IPS-15b (cell line): Measurements from ENCODE around the gene ISYNA1.
"Not testable (repeated sequence)": the region's sequence is repeated elsewhere in the genome, so short reads cannot be mapped to it uniquely, and the experiment has no call there.

Experiments used
- H3K27me3 ChIP-seq: one replicate; pipeline ENCODE4 v1.6.1; 2013; ENCODE audit warnings: low read length; ENCODE audit not compliant: control insufficient read depth, insufficient read depth
- H3K36me3 ChIP-seq: one replicate; pipeline ENCODE4 v1.6.1; 2013; ENCODE audit warnings: low read length; ENCODE audit not compliant: control insufficient read depth, insufficient read depth
- H3K4me1 ChIP-seq: one replicate; pipeline ENCODE4 v1.6.1; 2013; ENCODE audit warnings: mild to moderate bottlenecking, low read length; ENCODE audit not compliant: control insufficient read depth, insufficient read depth
- H3K4me3 ChIP-seq: one replicate; pipeline ENCODE4 v1.5.1; 2013; ENCODE audit warnings: low read depth, low read length
- H3K9ac ChIP-seq: one replicate; pipeline ENCODE4 v1.6.1; 2013; ENCODE audit warnings: low read depth, mild to moderate bottlenecking, low read length
- H3K9me3 ChIP-seq: one replicate; pipeline ENCODE4 v1.6.1; 2013; ENCODE audit warnings: mild to moderate bottlenecking, low read length; ENCODE audit not compliant: control insufficient read depth, insufficient read depth

Gene ISYNA1

DNA sequence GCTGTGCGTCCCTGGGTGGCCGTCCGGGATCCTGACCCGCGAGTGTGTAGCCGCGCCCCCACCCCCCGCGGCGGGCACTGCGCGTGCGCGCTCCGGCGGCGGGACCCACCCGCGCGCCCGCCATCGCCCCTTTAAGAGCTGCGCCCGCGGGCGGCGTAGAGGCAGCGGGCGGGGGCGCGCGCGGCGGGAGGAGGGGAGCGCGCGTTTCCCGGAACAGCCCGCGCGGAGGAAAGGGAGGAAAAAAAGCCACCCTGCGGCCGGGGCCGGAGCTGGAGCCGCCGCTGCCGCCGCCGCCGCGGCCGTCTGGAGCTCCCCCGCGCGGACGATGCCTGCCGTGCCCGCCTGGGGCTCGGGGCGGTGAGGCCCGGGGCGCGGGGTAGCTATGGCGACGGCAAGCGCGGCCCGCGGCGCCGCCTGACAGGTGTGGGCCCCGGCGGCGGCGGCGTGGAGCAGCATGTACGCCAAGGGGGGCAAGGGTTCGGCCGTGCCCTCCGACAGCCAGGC, 18.7 kb downstream of the ISYNA1 start, which contains the start of gene SSBP4:
TSS of gene SSBP4 (plus strand) at position 204 of the 504 bp plus-strand sequence. CDS start at position 455, 251 bp downstream.
- peaks cover 12% of the 10 kb centered on the region for H3K4me1 ChIP-seq
- H3K36me3 ChIP-seq = no peaks in the 10 kb centered on the region
- no peaks in the 10 kb centered on the region for H3K9me3 ChIP-seq
- no peak within 1 kb of the TSS for H3K9ac ChIP-seq
- peaks cover 15% of the 10 kb centered on the region for H3K27me3 ChIP-seq
- H3K4me3 ChIP-seq = peak within 1 kb of the TSS; percentile 72

DNA sequence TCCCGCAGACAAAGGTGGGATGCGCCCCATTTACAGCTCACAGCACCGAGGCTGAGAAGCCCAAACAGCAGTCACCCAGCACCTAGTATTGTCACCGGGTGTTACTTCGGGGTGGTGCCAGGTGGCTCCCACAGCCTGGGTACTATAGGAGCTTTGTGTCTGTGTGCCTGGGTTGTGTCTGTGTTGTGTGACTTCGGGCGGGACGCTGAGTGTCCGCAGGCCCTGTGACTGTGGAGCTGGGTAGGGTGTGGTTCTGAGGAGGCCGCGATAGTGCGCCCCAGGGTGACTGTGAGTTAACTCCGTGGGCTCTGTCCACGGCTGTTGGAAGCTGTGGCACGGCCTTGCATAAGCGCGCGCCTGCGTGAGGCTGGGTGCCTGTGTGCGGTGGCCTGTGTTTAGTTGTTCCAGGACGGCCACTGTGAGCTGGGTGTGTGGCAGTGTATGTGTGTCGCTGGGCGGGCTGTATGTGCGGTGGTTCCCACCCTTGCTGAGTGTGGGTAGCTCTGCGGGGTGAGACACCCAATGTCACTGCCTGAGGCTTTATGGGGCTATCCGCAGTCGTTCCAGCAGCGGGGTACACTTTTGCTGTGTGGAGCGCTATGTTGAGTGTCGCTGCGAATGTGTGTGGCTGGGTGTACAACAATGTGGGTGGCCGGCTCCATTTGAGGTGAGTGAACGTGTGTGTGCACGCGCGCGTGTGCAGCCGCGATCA, 19.3 kb downstream of the ISYNA1 start:
- peaks cover 15% of the 10 kb centered on the region for H3K27me3 ChIP-seq
- H3K9me3 ChIP-seq = no peaks in the 10 kb centered on the region
- H3K36me3 ChIP-seq = no peaks in the 10 kb centered on the region
- peaks cover 9% of the 10 kb centered on the region for H3K4me1 ChIP-seq
- peak overlapping the region; percentile 72 for H3K4me3 ChIP-seq
- H3K9ac ChIP-seq = no peak overlapping the region

DNA sequence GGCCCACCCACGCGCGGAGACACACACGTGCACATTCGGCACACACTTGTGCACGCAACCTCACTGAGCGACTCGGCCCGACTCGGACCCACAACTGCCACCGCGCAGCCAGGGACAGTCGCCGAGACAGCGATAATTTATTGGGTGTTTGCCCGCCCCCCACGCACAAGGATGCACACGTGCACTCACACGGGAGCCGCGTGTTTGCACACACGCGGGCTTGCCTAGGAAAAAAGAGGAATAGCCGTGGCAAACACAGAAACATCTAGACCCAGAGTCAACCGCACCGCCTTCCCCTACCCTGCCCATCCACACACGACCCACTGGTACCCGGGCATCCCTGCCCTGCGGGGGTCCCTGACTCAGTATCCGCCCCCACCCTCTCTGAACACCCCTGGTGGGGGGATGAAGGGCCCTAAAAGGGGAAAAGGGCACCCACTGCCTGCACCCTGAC, 19.9 kb downstream of the ISYNA1 start:
- Histone ChIP-seq H3K9ac (no peak overlapping the region), H3K4me3 (peak overlapping the region; percentile 72), H3K9me3 (no peaks in the 10 kb centered on the region), H3K36me3 (no peaks in the 10 kb centered on the region), H3K4me1 (peaks cover 9% of the 10 kb centered on the region), H3K27me3 (peaks cover 15% of the 10 kb centered on the region)

DNA sequence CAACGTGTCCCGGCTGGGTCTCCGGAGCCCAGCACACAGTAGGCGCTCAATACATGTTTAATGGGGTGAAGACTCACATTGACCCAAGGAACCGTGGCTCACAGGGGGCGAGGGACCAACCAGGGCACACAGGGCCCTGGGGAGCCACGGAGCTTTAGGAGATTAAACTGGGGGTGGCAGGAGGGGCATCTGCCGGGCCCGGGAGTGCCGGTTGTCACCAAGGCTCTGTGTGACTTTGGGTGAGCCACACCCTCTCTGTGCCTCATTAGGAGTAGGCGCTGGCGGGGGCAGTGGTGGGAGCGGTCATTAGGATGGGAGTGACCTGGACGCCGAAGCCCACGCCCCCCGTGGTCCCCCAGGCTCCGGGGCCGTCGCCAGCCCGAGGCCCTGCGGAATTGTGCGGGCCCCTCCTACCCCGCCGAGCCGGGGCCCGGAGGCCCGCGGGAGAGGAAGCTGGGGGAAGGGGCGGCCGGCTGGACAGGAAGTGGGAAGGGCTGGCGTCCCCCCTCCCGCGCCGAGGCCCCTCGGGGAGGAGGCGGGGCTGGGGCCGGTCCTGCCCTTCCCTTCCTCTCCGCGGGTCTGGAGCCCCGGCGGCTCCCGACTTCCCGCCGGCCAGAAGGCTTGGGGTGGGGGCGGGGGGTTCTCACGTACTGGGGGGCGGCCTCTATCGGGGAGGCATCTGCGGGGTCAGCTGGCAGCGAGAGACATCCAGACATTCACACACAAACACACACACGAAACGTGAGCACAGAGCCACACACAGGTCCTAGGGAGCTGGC, 20.5 kb downstream of the ISYNA1 start:
- Histone ChIP-seq H3K27me3 (peaks cover 16% of the 10 kb centered on the region), H3K4me3 (peak overlapping the region; percentile 72), H3K36me3 (no peaks in the 10 kb centered on the region), H3K9ac (no peak overlapping the region), H3K4me1 (peaks cover 9% of the 10 kb centered on the region), H3K9me3 (no peaks in the 10 kb centered on the region)

DNA sequence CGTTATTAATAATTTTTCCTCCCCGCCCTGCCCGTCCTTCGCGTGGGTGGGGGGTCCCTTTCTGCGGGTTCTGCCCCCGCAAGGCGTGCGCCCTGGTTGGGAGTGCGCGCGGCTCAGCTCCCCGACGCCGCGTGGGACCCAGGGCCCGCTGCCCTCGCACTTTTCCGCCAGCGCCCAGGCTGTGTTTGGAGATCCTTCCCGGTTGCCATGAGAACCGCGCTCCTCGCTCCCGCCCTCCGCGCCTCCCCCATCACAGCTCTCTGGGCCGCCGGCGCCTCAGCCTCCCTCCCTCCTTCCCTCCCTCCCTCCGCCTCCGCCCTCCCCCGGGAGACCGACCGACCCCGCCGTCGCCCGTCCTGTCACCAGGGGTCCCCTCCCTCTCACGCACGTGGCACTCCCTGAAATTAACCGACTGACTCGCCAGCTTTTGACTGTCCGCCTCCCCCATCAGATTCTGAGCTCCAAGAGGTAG, 21.1 kb downstream of the ISYNA1 start:
- H3K27me3 ChIP-seq = peaks cover 17% of the 10 kb centered on the region
- H3K4me1 ChIP-seq = peaks cover 9% of the 10 kb centered on the region
- H3K9me3 ChIP-seq = no peaks in the 10 kb centered on the region
- peak overlapping the region; percentile 72 for H3K4me3 ChIP-seq
- H3K9ac ChIP-seq = no peak overlapping the region
- no peaks in the 10 kb centered on the region for H3K36me3 ChIP-seq

DNA sequence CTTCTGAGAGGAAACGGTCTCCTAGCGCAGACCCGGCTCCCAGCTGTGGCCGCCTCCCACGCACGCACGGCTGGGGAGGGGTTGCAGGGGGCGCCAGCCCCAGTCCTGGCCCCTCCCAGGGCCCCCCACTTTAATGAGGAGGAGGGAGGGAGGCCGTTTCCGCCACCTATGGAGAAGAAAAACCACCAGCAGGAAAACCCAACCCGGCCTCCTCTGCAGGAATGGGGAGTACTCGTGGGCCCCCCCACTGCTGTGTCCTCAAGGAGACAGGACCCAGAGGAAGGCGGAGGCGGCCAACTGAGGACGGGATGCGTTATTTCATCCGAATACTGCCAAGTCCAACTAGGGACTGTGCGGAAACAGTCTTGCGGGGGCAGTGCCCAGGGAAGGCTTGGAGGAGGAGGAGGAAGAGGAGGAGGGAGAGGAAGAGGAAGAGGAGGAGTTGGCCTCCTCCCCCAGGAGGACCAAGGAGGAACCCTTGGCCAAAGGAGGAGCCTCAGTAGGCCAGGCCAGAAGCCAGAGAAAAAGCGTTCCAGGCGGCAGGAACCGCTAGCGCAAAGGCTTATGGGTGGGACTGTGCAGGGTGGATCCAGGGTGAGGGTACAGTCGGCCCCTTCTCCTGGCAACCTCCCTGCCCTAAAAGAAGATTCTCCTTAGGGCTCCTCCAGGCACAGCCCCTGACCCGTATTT, 22.6 kb downstream of the ISYNA1 start:
- Histone ChIP-seq H3K9ac (no peak overlapping the region), H3K4me1 (peaks cover 9% of the 10 kb centered on the region), H3K27me3 (peaks cover 16% of the 10 kb centered on the region), H3K9me3 (no peaks in the 10 kb centered on the region), H3K4me3 (no peak overlapping the region), H3K36me3 (no peaks in the 10 kb centered on the region)

DNA sequence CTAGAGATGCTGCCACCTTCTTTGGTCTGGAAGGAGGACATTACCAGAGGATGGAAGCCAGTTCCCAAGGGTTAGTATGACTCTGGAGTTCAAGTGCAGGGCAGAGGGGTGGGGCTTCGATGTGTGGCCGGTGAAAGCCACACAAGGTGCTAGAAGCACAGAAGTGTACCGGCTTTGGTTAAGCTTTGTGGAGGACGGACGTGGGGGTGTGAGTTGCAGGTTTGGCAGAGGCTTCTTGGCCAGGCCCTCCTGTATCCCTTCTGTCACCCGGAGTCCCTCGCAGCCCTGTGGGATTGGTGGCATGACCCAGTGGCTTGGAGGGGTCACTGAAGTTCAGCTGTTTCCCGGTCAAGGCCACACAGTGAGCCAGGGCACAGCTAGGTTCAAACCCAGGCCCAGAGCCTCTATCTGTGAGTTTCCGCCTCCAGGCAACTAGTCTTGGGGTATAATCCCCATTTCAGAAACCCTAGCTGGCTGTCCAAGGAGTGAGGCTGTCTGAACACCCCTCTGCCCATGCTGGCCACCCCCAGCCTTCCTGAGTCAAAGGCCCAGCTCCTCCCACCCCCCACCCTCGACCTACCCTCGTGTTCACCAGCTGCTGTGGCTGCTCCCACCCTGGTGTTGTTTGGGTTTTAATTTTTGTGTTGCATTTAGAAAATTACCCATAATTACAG, 23.3 kb downstream of the ISYNA1 start:
- Histone ChIP-seq H3K9ac (no peak overlapping the region), H3K4me3 (no peak overlapping the region), H3K36me3 (no peaks in the 10 kb centered on the region), H3K27me3 (peaks cover 14% of the 10 kb centered on the region), H3K4me1 (peaks cover 9% of the 10 kb centered on the region), H3K9me3 (no peaks in the 10 kb centered on the region)

DNA sequence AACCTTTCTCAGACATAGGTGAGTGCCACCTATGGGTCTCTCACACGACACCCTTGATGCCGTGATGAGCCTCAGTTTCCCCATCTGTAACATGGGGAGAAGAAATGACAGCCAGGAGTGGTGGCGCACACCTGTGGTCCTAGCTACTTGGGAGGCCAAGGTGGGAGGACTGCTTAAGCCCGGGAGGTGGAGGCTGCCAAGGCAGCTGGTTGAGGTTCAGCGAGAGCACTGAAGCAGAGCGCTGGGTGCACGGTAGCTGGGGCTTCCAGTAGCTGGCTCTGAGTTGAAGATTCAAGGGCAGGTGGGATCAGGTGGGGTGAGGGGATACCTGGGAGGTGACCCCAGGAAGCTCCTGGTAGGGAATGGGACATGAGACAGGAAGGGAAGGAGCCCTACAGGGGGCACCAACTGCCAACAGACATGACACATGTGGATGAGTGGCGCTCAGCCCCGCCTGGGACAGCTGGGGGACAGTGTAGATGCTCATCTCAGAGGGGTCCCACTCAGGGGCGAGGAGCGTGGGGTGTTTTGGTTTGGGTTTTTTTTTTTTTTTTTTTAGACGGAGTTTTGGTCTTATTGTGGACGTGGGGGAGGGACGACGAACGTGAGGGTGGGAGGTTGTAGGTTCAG, 25.2 kb downstream of the ISYNA1 start:
- peaks cover 2% of the 10 kb centered on the region for H3K27me3 ChIP-seq
- no peaks in the 10 kb centered on the region for H3K9me3 ChIP-seq
- no peak overlapping the region for H3K9ac ChIP-seq
- H3K4me3 ChIP-seq = no peak overlapping the region
- H3K36me3 ChIP-seq = no peaks in the 10 kb centered on the region
- H3K4me1 ChIP-seq = peaks cover 7% of the 10 kb centered on the region

DNA sequence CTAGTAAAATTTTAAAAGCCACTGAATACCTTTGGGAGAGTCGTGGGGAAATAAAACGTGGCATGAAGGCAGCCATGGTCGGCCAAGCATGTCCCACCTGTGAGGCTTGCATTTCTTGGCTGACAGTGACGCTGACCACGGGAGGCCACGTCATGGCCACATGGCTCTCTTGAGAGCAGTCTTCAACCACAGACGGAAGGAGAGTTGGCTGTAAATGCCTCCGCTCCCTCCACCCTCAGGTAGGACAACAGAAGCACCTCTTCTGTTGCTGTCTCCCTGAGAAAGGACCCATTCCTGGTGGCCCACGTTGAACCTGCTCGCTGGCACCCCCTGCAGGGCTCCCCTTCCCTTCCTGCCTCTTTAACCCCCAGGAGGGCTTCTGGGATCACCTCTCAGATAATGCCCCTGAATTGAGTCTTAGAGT, 29.9 kb downstream of the ISYNA1 start:
- Histone ChIP-seq H3K9me3 (no peaks in the 10 kb centered on the region), H3K4me3 (no peak overlapping the region), H3K36me3 (no peaks in the 10 kb centered on the region), H3K27me3 (peaks cover 2% of the 10 kb centered on the region), H3K4me1 (no peaks in the 10 kb centered on the region), H3K9ac (no peak overlapping the region)

DNA sequence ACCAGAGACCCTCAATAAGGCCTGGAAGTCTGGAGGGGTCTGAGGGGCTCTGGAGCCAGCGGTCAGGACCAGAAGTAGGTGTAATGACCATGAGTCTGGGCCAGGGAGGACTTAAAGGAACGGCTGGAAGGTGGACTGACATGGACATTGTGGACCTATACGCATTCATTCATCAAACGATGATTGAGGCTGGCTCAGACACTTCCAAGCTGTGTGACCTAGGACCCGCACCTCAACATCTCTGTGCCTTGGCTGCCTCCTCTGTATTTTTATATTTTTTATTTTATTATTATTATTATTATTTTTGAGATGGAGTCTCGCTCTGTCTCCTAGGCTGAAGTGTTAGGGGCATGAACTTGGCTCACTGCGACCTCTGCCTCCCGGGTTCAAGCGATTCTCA, 31.2 kb downstream of the ISYNA1 start:
- no peak overlapping the region for H3K9ac ChIP-seq
- no peaks in the 10 kb centered on the region for H3K4me1 ChIP-seq
- no peaks in the 10 kb centered on the region for H3K9me3 ChIP-seq
- no peaks in the 10 kb centered on the region for H3K27me3 ChIP-seq
- no peak overlapping the region for H3K4me3 ChIP-seq
- H3K36me3 ChIP-seq = no peaks in the 10 kb centered on the region

DNA sequence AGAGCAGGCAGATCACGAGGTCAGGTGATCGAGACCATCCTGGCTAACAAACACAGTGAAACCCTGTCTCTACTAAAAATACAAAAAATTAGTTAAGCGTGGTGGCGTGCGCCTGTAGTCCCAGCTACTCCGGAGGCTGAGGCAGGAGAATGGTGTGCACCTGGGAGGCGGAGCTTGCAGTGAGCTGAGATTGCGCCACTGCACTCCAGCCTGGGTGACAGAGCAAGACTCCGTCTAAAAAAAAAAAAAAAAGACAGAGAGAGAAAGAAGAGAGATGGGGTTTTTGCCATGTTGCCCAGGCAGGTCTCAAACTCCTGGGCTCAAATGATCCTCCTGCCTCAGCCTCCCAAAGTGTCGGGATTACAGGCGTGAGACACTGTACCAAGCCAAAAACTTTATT, 32.2 kb downstream of the ISYNA1 start:
- H3K4me3 ChIP-seq, H3K36me3 ChIP-seq, H3K9ac ChIP-seq, H3K9me3 ChIP-seq, H3K4me1 ChIP-seq, H3K27me3 ChIP-seq: not testable (repeated sequence)
